Stromal cell of bone marrow (primary cell): ENCODE measurements around the gene CCNL1.

Experiments
- DNase-seq: peaks from one replicate; pipeline ENCODE4 v3.0.0-alpha.2; 2012; ENCODE audit warnings: low read depth

The CCNL1 gene

DNA sequence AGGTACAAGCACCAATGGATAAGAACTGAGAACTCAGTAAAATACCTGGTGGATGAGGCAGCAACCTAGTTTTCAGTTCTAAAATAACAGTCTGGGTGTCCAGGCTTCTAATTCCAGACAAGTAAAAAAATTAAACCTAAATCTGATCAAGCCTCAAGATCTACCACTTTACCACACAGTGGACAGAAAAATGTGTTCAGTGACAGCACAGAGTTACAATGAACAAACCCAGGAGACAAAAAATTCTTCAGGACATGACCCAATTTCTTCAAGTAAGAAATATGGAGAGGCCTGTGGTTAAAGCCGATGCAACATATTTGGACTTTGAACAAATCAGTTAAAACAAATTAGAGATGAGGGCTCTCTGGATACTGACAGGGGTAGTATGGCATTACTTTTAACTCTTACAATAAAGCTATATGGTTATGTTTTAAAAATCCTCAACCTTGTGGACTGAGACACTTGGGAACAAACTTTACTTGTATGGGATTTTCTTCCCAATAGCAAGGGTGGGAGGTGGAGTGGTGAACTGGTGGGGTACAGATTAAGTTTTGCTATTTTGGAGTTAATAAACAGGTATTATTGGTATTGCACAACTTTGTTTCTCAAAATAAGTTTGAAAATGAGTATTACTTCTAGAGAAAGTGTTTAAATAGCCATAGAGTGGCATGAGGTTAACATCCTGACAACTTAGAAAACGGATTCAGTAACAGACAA lies 14.2 kb downstream of the CCNL1 start:
- DNase-seq: no peak

DNA sequence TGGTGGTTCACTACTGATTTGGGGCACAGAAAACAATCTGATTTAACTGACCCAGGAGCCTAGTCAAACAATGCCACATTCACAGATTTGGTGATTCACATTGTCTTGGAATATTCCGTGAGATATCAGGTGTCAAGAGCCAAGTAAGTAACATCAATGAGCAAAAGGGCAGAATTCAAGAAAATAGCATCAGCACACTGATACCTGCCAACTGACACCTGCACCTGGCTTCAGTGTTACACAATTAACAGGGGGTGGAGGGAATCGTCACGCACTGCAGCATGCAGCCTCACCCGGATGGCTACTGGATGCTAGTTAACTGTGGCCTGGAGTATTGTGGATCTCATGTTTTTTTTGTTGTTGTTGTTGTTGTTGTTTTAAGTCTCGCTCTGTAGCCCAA lies 17.6 kb downstream of the CCNL1 start:
- DNase-seq: no peak

DNA sequence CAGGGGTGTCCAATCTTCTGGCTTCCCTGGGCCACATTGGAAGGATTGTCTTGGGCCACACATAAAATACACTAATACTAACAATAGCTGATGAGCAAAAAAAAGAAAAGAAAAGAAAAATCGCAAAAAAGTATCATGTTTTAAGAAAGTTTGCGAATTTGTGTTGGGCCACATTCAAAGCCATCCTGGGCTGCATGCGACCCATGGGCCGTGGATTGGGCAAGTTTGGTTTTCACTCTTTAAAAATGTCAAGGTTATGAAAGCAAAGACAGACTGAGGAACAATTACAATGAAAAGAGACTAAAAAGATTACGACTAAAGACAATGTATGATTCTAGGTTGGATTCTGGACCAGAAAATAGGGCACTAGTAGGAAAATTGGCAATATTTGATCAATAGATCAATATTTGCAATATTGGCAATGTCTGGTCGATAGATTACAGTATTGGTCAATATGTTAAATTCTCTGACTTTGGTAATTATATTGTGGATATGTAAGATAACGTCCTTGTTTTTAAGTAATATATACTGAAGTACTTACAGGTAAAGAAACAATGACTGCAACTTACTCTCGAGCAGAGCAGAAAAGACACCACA lies 19.9 kb downstream of the CCNL1 start:
- DNase-seq: no peak

GRCh38 chr3:157136647-157137387 lies 23.1 kb downstream of the CCNL1 start:
- DNase-seq: no peak

- peak; percentile 82 for DNase-seq
Measured at GRCh38 chr3:157135671-157136396, 24.1 kb downstream of the CCNL1 start.

DNA sequence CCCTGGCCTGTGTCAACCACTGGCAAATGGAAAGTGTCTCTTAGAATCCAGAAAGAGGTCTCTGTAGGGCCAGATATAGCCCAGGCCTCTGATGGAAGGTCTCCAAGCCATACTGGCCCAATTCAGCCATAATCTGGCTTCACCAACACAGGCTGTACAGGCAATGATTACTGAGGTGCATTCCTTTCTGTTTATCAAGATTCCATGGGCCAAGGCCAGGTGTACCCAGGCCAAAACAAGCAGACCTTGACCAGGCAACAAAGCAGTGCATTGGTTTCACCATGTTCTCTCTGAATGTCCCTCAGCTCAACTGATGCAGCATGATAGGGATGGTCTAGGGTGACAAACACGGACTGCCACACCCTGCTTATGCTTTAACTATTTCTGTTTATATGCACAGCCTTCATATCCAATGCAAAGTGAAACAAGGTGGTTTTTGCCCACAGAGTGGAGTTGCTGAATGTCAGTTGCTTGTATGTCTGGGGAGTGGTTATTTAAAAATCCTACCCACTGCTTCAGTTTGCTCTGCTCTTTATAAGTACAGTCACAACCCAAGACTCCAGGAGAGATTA lies 25.2 kb downstream of the CCNL1 start:
- no peak for DNase-seq

DNA sequence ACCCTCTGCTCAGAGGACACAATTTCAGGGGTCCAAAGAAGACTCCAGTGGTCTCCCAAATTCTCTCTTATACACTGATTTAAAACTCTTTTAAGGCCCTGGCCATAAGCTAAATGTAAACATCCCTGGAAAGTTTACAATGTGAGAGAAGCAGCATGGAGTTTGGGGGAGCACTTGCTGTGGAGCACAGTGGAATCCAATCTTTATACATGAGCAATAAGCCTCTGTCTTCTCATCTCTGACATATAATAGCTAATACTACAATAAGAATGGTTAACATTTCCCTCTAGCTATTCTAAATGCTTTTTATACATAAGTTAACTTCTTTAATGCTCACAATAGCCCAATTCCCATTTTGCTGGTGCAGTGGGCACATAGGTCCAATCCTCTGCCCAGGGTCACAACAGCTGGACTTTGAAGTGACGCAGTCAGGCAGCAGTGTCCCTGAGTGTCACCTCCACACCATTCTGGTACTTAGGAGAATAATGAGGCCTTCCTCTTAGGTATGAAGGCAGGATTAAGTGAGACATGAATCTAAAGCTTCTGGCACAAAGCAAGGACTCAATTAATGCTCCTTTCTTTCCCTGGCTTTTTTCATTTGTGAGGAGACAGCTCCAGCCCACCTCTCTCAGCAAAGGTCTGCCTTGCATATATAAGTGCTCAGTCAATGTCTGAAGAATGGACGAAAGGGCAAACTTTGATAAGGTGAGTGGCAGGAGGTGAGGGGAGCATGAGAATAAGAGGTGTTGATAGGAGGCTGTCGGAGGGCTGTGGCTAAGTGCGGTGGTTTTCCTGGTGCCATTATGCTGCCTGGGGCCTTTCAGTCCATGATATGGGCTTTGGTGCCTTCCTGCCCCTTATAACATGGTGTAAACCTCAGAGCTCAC lies 26.3 kb downstream of the CCNL1 start:
- no peak for DNase-seq

GRCh38 chr3:157132936-157133335 lies 27.0 kb downstream of the CCNL1 start:
- DNase-seq: no peak

DNA sequence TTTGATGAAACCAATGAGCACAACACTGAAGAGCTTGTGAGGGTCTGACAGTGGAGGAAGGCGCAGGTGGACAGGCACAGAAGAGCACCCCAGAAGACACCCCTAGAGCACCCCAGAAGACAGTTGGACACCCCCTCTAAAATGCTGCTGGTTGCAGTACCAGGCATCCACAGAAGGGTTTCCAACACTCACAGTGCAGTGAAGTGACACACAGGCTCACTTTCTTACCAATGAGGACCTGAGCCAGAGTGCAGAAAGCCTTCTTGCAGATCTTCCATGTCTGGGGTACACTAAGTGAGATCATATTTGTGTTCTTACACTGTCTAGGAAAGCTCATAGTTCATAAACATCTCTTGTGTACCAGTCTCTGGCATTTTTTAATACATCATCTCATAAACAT lies 27.6 kb downstream of the CCNL1 start:
- no peak for DNase-seq

- no peak for DNase-seq
Measured at GRCh38 chr3:157131861-157132260, 28.1 kb downstream of the CCNL1 start.

DNA sequence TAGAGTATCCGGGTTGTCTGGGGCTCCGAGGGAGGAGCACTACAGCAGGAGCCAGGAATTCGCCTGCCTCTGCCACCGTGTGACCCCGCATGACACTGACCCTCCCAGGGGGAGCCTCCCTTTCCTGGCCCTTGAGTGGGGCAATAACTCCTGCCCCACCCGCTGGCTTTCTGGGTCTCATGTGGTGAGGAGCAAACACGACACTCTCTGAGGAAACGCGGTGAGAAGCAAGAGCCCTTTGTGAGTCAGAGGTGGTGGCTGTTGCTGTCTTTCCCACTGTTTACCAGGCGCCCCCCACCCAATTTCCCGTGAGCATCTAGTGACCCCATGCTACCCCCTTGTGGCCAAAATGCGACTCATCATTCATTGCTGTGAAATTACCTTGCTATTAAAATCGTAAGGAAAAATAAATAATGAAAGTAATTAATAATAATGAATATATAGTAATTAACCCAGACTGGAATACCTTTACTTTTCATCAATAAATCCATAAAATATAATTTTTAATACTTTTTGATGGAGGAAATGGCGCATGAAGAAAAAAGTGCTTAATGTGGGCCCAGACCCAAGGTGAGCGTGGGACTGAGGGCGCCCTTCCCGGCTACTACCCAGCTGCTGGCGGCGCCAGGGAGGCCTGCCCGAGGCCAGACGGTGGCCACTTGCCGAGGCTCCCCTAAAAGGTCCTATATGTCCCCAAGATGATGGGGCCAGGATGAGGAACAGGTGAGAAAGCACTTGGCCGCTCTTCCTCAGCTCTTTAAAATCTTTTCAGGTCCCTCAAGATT lies 29.3 kb downstream of the CCNL1 start:
- no peak for DNase-seq

DNA sequence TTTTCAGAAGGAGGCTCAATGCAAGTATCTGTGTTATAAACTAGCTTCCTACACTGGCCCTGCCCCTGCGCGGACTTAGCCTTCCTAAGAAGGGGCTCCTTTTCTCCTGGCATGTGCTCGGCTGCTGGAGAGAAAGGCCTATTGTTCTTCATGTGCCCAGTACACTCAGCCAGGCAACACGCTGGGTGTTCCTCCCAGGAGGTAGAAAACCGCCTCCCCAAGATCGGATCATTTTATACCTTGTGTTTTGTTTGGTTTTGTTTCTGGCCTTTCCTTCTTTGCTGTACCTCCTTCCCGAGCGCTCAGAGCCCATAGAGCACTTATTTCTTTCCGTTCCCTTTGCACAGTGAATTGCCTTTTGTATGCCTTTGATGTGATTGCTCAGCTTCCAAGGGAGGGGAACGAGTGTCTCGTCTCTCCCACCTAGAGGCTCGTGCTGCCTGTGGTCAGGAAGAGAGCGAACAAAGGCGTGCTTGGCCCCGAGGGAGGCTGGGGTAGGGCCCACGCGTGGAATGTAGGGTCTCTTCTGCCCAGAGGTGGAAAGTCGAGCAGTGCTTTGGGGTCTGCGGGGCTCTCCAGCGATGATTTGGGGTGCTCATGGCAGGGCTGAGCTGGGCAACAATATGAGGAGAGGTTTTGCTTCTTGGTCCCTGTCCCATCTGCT lies 30.0 kb downstream of the CCNL1 start:
- no peak for DNase-seq

GRCh38 chr3:157128771-157129681 lies 30.9 kb downstream of the CCNL1 start:
- no peak for DNase-seq

GRCh38 chr3:157127831-157128767 lies 31.8 kb downstream of the CCNL1 start:
- DNase-seq: peak; percentile 62

GRCh38 chr3:157127268-157127667 lies 32.7 kb downstream of the CCNL1 start:
- no peak for DNase-seq

DNA sequence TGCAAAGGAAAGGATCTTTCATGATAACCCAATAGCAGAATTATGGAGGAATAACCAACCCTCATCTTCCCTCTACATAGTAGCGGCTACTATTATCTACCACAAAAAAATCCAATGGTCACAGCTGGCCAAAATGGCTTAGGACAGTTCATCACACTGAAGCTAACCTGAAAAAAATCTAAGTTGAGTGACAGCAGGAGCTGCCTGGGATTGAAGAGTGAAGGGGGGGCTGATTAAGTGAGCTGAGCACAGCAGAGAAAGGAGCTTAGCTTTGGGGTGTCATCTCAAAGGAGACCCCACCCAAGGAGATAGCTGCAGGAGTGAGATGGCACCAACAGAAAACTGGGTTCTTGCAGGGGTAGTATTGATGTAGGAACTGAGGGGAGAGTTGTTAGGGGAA lies 33.6 kb downstream of the CCNL1 start:
- no peak for DNase-seq

DNA sequence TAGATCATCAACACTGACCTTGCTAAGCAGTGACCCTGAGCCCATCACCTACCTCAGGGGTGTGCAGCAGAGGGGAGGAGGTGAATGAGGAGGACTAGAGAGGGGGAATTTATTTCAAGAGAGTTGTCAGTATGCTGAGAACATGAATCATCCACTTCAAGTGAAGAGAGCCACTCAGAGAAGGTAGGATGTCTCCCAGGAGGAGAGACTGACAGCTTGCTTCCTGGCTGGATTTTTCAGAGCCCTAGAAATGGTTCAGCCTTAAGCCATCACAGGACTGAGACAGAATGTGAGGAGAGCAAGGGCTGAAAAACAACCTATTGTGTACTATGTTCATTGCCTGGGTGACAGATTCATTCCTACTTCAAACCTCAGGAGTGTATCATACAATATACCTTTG lies 34.8 kb downstream of the CCNL1 start:
- no peak for DNase-seq

DNA sequence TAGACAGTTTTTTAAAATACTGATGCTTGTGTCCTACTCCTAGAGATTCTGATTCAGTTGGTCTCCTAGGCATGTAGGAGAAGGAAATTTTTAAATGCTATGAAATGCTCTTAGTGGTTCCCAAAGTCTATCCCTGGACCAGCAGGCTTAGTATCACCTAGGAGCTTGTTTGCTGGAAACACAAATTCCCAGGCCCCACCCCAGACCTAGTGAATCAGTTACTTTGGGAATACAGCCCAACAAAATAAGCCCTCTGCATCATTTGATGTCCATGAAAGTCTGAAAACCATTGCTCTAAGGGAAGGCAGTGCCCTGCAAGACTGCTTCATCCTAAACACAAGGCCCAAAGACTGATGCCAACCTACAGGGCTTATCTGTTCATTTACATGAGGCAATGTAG lies 36.3 kb downstream of the CCNL1 start:
- no peak for DNase-seq
